Panc1 (cell line): ENCODE results near the gene TNPO1. TPM values are rescaled to one million over a fixed set of nuclear protein-coding genes. Genes with fewer than 3 reads are reported as not detected.

Source experiments
- ATAC-seq: fragments of 200-7000 bp; cut with Tn5 transposase; 2 replicates; pipeline ENCODE4 v1.9.1; 2020; ENCODE audit warnings: mild to moderate bottlenecking, moderate library complexity
- BruUV-seq: library from RNA; stranded (reverse); fragments of 400-500 nt; replicated peaks from 2 replicates; lab custom pipeline; 2021; lab: Mats Ljungman, UMichigan
- CTCF ChIA-PET: fragments of 300-600 bp; sonication (Branson Sonifier 250); formaldehyde crosslinking; loops from one replicate; lab custom pipeline; 2022; ENCODE audit warnings: antibody characterized with exemption; lab: Charles Lee
- POLR2A ChIA-PET: fragments of 300-600 bp; sonication (Branson Sonifier 250); formaldehyde crosslinking; loops from one replicate; lab custom pipeline; 2022; ENCODE audit warnings: antibody characterized with exemption; lab: Charles Lee
- DNase-seq: peaks from one replicate; pipeline ENCODE4 v3.0.0-alpha.2; 2010; ENCODE audit warnings: low read depth, low spot score
- H3K27ac ChIP-seq: 2 replicates; pipeline ENCODE4 v1.5.1; 2011; ENCODE audit warnings: mild to moderate bottlenecking, low read length, inconsistent platforms
- H3K27me3 ChIP-seq: fragments of 200-500 bp; sonication (Bioruptor generic); 2 replicates; pipeline ENCODE4 v1.6.0; 2014; ENCODE audit warnings: low read length, inconsistent platforms; ENCODE audit not compliant: control insufficient read depth, insufficient read depth
- H3K36me3 ChIP-seq: fragments of 200-500 bp; sonication (Bioruptor generic); 2 replicates; pipeline ENCODE4 v1.5.1; 2014; ENCODE audit warnings: inconsistent platforms, mild to moderate bottlenecking, low read length, moderate library complexity; ENCODE audit not compliant: control insufficient read depth, insufficient read depth
- H3K4me1 ChIP-seq: 2 replicates; pipeline ENCODE4 v1.5.1; 2011; ENCODE audit warnings: inconsistent platforms, mild to moderate bottlenecking, low read length, moderate library complexity; ENCODE audit not compliant: control insufficient read depth, insufficient read depth
- H3K4me3 ChIP-seq, 2 experiments: 2 replicates each; pipeline ENCODE4 v1.5.1; 2011 to 2012; ENCODE audit warnings: low read depth in 2 of 2, low read length in 2 of 2, mild to moderate bottlenecking in 2 of 2, inconsistent platforms in 1 of 2, moderate library complexity in 1 of 2
- H3K9me3 ChIP-seq: fragments of 200-500 bp; sonication (Bioruptor generic); 2 replicates; pipeline ENCODE4 v1.5.1; 2014; ENCODE audit warnings: low read depth, mild to moderate bottlenecking, inconsistent platforms, low read length, moderate library complexity; ENCODE audit not compliant: control insufficient read depth, insufficient read depth
- CTCF ChIP-seq: fragments of 450-650 bp; IDR thresholded peaks from 2 replicates; pipeline ENCODE4 v1.5.1; 2017; ENCODE audit warnings: mild to moderate bottlenecking
- POLR2AphosphoS5 ChIP-seq: IDR thresholded peaks from 2 replicates; pipeline ENCODE4 v1.6.1; 2012; ENCODE audit warnings: mild to moderate bottlenecking, low read depth, low read length, moderate library complexity
- SIN3A ChIP-seq: IDR thresholded peaks from 2 replicates; pipeline ENCODE4 v1.6.1; 2012; ENCODE audit warnings: low read depth, mild to moderate bottlenecking, low read length, moderate library complexity, borderline replicate concordance; ENCODE audit not compliant: insufficient read depth
- in situ Hi-C: cut with HindIII; loops from 2 replicates; pipeline ENCODE4 v1.10.0; 2016; ENCODE audit warnings: low sequenced_read_pairs, low pct_unique_long_range_greater_than_20kb
- intact Hi-C: fragments of 100-400 bp; cut with micrococcal nuclease; formaldehyde crosslinking; loops from one replicate; pipeline ENCODE4 v1.10.0; 2022; ENCODE audit not compliant: unreplicated experiment
- total RNA-seq: library from RNA; stranded (reverse); gene quantifications from one replicate; pipeline ENCODE4 v1.2.1, GENCODE V29; 2021; ENCODE audit not compliant: unreplicated experiment
- TF ChIP-seq, protein P1 (sequence below), 2 experiments: IDR thresholded peaks; 2 replicates each; pipeline ENCODE4 v1.6.1; 2011 to 2012; ENCODE audit warnings: low read depth in 2 of 2, control low read depth in 1 of 2, low read length in 1 of 2, mild to moderate bottlenecking in 1 of 2, moderate library complexity in 1 of 2; ENCODE audit not compliant: insufficient read depth in 1 of 2

TNPO1 gene
- total RNA-seq, 1 experiment from 2014 or later: 169 TPM

GRCh38 chr5:72920690-72921502, 104.4 kb downstream of the TNPO1 start:
- intact Hi-C loops: loop anchor here (5.0 to 10.0 kb wide), 2 partner anchors 161 to 294 kb away; no protein-coding TSS in a partner anchor
- H3K4me3 ChIP-seq: no peak overlapping the region
- no peaks in the 10 kb centered on the region for H3K36me3 ChIP-seq
- TF ChIP-seq POLR2AphosphoS5 (no peak), CTCF (peak; percentile 56; the same call in 1 of the 2 replicates)
- H3K4me1 ChIP-seq: peaks cover 5% of the 10 kb centered on the region; the same call in 1 of the 2 replicates
- CTCF ChIA-PET: interaction anchor here (0.9 kb wide), 1 partner anchor 616 kb away, joined by 3 read pairs; no protein-coding TSS in a partner anchor
- no peak overlapping the region for H3K27ac ChIP-seq
- in situ Hi-C loops: no loop called here
- peak; percentile 83 for ATAC-seq
- BruUV-seq: no TSS peak
- DNase-seq: peak; percentile 45
- H3K27me3 ChIP-seq: no peaks in the 10 kb centered on the region
- no peaks in the 10 kb centered on the region for H3K9me3 ChIP-seq
- POLR2A ChIA-PET: interaction anchor here (0.6 kb wide), 1 partner anchor 47 kb away, joined by 4 read pairs; no protein-coding TSS in a partner anchor

GRCh38 chr5:72921886-72922285, 105.4 kb downstream of the TNPO1 start:
- Histone ChIP-seq H3K4me3 (no peak overlapping the region), H3K27ac (no peak overlapping the region), H3K4me1 (peaks cover 5% of the 10 kb centered on the region; the same call in 1 of the 2 replicates), H3K36me3 (no peaks in the 10 kb centered on the region), H3K27me3 (no peaks in the 10 kb centered on the region), H3K9me3 (no peaks in the 10 kb centered on the region)
- CTCF ChIA-PET: interaction anchor here (0.6 kb wide), 1 partner anchor 574 kb away, joined by 6 read pairs; no protein-coding TSS in a partner anchor
- intact Hi-C loops (loop anchor here (5.0 to 10.0 kb wide), 2 partner anchors 160 to 293 kb away; no protein-coding TSS in a partner anchor), in situ Hi-C loops (no loop called here)
- BruUV-seq: no TSS peak
- no peak for DNase-seq
- TF ChIP-seq POLR2AphosphoS5: peak; percentile 24; the same call in 1 of the 2 replicates
- TF ChIP-seq SIN3A: no peak
- ATAC-seq: no peak
- POLR2A ChIA-PET: no interaction called here

GRCh38 chr5:72922422-72922821, 106.0 kb downstream of the TNPO1 start:
- in situ Hi-C loops: no loop called here
- Histone ChIP-seq H3K4me3 (no peak overlapping the region), H3K4me1 (peaks cover 5% of the 10 kb centered on the region; the same call in 1 of the 2 replicates), H3K9me3 (no peaks in the 10 kb centered on the region), H3K27me3 (no peaks in the 10 kb centered on the region), H3K27ac (no peak overlapping the region), H3K36me3 (no peaks in the 10 kb centered on the region)
- ATAC-seq (no peak), DNase-seq (no peak)
- TF ChIP-seq, protein P1, sequence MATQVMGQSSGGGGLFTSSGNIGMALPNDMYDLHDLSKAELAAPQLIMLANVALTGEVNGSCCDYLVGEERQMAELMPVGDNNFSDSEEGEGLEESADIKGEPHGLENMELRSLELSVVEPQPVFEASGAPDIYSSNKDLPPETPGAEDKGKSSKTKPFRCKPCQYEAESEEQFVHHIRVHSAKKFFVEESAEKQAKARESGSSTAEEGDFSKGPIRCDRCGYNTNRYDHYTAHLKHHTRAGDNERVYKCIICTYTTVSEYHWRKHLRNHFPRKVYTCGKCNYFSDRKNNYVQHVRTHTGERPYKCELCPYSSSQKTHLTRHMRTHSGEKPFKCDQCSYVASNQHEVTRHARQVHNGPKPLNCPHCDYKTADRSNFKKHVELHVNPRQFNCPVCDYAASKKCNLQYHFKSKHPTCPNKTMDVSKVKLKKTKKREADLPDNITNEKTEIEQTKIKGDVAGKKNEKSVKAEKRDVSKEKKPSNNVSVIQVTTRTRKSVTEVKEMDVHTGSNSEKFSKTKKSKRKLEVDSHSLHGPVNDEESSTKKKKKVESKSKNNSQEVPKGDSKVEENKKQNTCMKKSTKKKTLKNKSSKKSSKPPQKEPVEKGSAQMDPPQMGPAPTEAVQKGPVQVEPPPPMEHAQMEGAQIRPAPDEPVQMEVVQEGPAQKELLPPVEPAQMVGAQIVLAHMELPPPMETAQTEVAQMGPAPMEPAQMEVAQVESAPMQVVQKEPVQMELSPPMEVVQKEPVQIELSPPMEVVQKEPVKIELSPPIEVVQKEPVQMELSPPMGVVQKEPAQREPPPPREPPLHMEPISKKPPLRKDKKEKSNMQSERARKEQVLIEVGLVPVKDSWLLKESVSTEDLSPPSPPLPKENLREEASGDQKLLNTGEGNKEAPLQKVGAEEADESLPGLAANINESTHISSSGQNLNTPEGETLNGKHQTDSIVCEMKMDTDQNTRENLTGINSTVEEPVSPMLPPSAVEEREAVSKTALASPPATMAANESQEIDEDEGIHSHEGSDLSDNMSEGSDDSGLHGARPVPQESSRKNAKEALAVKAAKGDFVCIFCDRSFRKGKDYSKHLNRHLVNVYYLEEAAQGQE (IDR thresholded peaks at IDR 0.05; ENCODE audit: insufficient read depth in 1 of 2, low read depth in 2 of 2, low read length in 1 of 2): no peak
- no peak for TF ChIP-seq POLR2AphosphoS5
- CTCF ChIA-PET: no interaction called here
- POLR2A ChIA-PET: no interaction called here
- intact Hi-C loops: loop anchor here (5.0 to 10.0 kb wide), 2 partner anchors 160 to 292 kb away; no protein-coding TSS in a partner anchor
- BruUV-seq: no TSS peak
